ENCODE data around the gene HOXA3.

- TF ChIP-seq CTCF (conservative IDR thresholded peaks at IDR 0.05 in 1 of 2, IDR thresholded peaks at IDR 0.05 in 1 of 2; ENCODE audit: low read depth in 1 of 2, low read length in 2 of 2) (no peak), EZH2 (IDR thresholded peaks at IDR 0.05; ENCODE audit: low read length, missing control alignments) (no peak)
Observed at GRCh38 chr7:27118580-27118979, 33.8 kb downstream of the HOXA3 start.

Data from fibroblast of lung (primary cell).